Measurements from ENCODE around the gene AMPD2.
"Not testable (repeated sequence)": the region's sequence is repeated elsewhere in the genome, so short reads cannot be mapped to it uniquely, and the experiment has no call there.

Gene AMPD2

DNA sequence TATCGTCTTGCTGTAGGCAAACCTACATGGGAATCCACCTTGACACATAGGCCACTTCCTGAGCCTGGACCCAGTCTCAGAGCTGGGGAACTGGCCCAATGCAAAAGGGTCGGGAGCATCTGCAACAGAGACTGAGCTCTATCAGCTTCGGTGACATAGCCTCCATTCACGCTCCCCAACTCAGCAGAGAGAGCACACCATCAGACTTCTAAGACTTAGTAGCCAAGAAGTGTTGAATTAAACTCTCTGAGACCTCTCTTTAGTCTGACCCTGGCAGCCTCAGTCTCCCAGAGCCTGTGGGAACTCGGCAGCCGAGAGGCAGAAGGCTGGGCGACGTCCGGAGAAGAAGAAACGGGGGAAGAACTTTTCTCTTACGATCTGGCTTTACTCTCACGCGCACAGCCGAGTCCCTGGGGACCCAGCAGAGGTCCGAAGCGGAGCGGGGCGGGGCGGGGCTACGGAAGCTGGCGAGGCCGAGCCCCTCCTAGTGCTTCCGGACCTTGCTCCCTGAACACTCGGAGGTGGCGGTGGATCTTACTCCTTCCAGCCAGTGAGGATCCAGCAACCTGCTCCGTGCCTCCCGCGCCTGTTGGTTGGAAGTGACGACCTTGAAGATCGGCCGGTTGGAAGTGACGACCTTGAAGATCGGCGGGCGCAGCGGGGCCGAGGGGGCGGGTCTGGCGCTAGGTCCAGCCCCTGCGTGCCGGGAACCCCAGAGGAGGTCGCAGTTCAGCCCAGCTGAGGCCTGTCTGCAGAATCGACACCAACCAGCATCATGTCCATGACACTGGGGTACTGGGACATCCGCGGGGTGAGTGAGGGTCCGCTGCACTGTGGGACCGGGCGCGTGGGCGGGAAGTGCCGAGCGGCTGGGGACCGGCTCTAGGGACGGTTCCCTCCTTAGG is 36.2 kb downstream of the AMPD2 start, which contains the start of gene GSTM4:
TSS of gene GSTM4 (plus strand) at position 485 of the 905 bp plus-strand sequence. CDS start at position 776, 291 bp downstream.
- DNase-seq, result peak in 3 of 4 experiments; percentile 16 to 52 (median 21)

DNA sequence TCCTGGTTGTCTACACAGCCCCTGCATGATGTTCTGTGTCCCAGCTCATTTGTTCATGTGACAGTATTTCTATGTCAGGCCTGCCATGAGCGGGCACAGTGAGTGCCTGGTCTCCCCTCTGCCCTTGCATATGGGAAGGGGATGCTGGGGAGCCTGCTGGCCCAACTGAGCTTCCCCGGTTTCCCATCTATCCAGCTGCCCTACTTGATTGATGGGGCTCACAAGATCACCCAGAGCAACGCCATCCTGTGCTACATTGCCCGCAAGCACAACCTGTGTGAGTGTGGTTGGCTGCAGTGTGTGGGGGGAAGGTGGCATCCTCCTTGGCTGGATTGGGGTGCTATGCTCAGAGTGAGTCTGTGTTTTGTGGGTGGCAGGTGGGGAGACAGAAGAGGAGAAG is 37.8 kb downstream of the AMPD2 start:
- DNase-seq, result no peak

DNA sequence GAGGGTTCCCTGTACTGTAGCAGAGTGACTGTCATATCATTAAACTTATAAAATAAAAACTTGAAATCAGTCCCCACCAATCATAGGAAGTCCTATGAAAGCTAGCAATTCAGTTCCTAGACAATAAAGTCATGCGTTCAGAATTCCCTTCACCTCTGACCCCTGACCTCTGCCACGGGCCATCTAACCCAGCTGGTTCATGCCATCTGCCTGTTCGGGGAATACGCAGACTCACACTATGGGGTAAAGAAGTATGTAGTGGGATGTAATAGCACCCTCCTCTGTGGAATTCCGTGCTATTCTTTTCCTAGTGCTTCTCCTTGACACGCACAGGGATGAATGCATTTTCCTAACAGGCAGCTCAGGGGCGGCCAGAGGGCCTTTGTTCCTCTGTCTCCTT is 38.3 kb downstream of the AMPD2 start:
- no peak for DNase-seq

DNA sequence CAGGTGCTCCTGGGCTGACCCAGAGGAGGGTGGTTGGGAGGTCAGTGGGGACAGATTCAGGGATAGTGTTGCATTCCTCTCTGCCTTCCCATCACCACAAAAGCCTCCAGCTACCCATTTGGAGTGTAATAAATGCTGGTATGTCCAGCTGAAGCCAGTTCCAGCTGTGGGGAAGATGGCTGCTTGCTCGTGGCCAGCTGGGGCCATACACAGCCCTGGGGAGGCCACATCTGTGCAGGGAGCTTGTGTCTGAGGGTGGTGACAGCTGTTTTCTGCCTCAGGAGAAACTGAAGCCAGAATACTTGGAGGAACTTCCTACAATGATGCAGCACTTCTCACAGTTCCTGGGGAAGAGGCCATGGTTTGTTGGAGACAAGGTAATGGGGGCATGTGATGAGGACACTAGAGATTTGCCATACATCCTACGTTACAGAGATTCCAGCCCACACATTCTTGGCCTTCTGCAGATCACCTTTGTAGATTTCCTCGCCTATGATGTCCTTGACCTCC is 39.0 kb downstream of the AMPD2 start:
- DNase-seq, result no peak

DNA sequence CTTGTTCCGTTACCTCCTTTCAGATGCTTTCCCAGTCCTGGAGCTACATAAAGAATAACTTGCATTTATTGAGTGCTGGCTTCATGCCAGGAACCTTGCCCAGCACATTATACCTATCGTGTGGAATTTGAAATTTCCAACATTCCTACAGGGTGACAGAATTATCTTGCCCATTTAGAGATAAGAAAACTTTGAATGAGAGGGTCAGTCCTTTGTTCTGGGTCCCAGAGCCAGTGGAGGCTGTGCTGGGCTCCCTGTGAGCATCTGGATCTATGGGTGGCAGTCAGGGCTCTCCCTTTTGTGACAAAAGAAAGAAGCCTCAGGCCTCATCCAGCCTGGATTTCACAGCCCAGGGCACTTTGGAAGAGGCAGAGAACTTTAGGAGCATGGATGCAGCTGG is 39.5 kb downstream of the AMPD2 start:
- no peak for DNase-seq

DNA sequence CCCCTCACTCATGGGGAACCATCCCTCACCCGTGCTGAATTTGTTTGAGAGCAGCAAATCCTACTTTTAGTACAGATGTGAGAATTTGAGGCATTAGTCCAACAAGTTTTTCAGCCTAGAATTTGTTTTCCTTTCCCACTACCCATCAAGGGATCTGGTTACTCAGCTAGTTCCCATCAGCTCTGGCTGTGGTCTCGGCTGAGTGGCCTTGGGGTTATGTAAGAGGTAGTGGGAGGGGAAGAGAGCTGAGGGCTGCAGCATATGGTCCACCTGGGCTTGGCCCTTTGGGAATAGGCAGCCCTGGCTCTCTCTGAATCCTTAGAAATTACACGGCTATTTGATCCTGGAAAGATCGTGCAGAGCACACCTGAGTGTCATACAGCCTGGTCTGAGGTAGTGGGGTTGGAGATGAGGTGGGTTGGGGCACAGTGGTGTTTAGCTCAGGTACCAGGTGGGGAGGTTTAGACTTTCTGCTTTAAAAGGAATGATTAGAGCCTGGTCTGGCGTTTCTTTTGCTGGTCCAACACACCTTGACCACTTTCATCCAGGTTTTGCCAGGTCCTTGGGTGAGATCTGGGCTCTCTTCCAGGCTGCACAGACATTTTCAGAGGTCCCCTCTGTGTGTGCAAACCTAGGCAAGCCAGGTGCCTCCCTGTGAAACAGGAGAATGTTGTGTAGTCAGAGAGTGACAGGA is 40.5 kb downstream of the AMPD2 start:
- DNase-seq, result no peak

DNA sequence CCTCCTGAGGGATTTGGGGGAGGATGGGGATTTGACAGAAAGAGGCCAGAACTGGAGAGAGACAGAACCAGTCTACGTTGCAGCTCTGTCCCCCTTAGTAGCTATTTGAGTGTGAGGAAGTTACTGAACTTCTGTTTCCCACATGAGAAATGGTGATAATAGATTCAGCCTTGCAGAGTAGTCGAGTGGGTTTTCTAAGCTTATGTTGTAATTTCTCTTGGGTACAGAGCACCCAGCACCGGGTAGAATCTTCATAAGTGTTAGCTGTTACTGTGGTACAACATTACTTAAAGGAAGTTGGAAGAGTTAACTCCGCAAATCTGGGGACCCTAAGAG is 41.0 kb downstream of the AMPD2 start:
- DNase-seq, result not testable (repeated sequence)

DNA sequence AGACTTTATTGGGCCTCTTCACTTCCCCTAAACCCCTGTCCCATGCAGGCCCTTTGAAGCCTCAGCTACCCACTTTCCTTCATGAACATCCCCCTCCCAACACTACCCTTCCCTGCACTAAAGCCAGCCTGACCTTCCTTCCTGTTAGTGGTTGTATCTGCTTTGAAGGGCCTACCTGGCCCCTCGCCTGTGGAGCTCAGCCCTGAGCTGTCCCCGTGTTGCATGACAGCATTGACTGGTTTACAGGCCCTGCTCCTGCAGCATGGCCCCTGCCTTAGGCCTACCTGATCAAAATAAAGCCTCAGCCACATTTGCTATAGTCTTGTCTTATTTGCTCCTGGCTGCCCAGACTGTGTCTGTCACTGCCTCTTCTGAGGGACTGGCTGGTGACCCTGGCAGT is 41.8 kb downstream of the AMPD2 start:
- DNase-seq, result no peak

DNA sequence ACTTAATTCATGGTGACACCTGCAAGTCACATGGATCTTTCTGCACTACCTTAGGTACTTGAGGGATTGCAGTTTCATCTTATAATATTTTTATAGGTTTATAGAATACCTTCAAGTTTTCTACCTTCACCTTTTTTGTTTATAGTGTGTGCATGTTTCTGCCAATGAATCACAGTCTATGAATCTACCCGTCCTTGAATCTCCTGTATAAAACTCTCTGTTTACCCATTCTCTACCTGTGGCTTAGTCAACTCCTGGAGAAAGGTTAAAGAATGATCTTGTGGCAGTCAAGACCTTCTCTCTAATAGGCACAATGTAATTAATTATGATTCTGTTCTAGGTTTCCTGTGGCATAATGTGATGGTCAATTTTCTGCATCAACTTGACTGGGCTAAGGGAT is 45.0 kb downstream of the AMPD2 start:
- DNase-seq, result no peak

DNA sequence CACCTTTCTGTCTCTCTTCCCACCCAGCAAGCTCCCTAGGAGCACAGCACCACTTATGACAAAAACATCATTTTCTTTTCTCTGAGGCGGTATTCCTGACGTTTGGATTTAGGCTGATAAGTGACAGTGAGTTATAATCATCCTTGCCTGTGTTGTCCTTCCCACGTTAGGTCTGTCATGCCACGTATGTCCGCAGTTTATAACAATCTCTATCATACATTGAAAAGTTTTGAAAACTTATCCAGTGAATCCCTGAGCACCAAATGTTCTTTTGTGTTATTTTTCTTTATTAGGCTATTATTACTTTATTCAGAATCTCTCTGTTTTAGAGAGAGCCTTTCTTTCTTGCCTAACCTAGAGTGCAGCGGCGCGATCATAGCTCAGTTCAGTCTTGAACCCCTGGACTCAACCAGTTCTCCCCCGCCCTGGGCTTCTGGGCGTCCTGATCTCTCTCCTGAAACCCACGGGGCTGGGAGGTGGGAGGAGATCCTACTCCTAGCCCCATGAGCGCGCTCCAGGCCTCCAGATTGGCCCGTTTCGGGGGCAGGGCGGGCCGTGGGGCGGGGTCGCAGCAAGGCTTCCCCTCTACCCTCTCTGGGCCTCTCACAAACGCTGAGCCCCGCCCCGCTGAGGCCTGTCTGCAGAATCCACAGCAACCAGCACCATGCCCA is 48.0 kb downstream of the AMPD2 start, which contains the start of gene GSTM2:
TSS of gene GSTM2 (plus strand) at position 606 of the 671 bp plus-strand sequence. CDS start at position 665, 59 bp downstream.
- peak; percentile 43 to 85 (median 72) for DNase-seq

DNA sequence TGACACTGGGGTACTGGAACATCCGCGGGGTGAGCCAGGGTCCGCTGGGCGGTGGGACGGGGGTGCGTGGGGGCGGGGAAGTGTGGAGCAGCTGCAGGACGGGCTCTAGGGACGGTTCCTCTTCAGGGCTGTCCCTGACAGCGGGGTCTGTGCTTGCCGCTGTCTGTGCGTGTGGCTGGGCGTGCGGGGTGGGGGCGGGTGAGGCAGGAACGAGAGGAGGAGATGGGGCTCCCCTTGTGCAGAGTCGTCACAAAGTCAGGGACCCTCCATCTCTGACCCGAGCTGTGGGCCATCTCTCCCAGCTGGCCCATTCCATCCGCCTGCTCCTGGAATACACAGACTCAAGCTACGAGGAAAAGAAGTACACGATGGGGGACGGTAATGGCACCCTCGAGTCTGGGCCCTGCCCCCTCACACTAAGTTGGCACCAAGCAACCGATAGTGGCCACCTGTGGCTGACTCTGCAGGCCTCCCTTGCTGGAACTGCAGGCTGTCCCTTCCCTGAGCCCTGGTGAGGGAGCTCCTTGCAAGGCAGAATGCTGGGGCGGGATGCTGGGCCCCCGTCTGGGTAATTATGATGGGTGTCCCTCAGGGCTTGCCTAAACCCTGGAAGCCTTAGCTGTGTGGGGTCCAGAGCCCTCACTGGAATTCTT is 48.6 kb downstream of the AMPD2 start:
- DNase-seq, result no peak

DNA sequence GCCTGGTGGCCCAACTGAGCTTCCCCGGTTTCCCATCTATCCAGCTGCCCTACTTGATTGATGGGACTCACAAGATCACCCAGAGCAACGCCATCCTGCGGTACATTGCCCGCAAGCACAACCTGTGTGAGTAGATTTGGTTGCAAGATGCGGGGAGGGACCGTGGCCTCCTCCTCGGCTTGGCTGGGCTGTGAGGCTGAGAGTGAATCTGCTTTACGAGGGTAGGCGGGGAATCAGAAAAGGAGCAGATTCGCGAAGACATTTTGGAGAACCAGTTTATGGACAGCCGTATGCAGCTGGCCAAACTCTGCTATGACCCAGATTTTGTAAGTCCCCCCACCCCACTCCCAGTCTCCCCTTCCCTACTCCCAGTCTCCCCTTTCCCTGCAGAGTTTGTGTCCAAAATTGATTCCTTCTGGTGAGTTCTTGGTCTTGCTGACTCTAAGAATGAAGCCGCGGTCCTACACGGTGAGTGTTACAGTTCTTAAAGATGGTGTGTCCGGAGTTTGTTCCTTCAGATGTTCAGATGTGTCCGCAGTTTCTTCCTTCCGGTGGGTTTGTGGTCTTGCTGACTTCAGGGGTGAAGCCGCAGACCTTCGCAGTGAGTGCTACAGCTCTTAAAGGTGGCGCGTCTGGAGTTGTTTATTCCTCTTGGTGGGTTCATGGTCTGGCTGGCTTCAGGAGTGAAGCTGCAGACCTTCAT is 49.8 kb downstream of the AMPD2 start:
- no peak for DNase-seq

DNA sequence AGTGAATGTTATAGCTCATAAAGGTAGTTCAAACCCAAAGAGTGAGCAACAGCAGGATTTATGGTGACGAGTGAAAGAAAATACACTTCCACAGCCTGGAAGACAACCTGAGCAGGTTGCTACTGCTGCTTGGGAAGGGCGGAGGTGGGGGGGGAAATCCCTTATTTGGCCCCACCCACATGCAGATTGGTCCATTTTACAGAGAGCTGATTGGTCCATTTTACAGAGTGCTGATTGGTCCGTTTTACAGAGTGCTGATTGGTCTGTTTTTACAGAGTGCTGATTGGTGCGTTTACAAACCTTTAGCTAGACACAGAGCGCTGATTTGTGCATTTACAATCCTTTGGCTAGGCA is 50.3 kb downstream of the AMPD2 start:
- not testable (repeated sequence) for DNase-seq

DNA sequence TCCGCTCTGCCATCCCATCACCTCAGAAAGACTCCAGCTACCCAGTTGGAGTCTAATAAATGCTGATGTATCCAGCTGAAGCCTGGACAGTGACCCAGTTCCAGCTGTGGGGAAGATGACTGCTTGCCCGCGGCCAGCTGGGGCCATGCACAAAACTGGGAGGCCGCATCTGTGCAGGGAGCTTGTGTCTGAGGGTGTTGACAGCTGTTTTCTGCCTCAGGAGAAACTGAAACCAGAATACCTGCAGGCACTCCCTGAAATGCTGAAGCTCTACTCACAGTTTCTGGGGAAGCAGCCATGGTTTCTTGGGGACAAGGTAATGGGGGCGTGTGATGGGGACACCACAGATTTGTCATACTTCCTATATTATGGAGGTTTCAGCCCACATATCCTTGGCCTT is 51.4 kb downstream of the AMPD2 start:
- no peak for DNase-seq

DNA sequence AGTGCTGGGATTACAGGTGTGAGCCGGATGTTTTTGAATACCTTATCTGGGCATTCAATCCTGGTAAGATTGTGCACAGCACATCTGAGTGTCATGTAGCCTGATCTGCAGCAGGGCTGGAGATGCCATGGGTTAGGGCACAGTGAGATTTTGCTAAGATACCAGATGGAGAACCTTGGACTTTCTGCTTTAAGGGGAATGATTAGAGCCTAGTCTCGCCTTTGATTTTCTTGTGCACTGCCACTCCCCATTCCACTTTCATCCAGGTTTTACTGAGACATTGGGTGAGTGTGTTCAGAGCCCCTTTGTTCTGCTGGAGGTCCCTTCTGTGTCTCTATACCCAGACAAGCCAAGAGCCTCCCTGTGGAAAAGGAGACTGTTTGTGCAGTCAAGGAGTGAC is 54.2 kb downstream of the AMPD2 start:
- DNase-seq, result not testable (repeated sequence)

DNA sequence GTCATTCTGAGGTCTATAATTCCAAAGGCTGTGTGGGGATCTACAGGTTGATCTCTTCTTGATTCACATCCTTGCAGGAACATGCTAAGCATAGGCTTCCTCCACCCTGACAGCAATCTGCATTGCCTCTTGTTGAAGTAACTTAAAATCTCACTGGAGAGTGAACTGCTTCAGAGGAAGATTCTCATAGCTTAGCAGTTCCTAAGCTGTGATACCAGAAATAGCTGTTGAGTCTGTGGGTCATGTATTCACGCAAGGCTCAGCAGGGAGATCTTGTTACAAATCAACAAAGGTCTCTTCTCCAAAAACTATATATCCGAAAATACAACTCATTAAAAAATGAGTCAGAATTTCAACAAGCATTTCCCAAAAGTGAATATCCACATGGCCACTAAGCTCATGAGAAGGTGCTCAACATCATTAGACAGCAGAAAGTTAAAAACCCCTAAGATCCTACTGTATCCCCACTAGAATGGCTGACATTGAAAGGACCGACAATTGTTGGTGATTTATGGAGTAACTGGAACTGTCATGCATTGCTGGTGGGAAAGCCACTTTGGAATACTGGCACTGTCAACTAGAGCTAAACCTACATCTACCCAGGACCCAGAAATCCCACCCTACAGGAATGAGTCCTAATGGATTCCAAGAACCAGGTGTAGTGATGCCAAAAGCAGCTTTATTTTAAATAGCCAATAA is 57.2 kb downstream of the AMPD2 start:
- DNase-seq, result not testable (repeated sequence)

DNA sequence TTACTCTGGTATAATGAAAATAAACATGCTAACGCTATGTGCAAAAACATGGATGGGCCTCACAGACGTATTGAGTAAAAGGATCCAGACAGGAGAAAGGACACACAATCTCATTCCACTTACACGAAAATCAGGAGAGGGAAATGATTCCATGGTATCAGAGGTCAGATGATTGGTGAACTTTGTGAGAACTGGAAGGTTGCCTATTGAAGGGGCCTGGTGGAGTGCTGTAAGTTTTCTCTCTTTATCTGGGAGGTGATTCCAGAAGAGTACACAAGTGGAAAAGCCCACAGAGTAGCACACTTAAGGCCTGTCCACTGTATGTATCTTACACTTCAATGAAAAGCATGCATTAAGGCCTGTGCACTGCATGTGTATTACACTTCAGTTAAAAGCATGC is 57.8 kb downstream of the AMPD2 start:
- DNase-seq, result no peak

DNA sequence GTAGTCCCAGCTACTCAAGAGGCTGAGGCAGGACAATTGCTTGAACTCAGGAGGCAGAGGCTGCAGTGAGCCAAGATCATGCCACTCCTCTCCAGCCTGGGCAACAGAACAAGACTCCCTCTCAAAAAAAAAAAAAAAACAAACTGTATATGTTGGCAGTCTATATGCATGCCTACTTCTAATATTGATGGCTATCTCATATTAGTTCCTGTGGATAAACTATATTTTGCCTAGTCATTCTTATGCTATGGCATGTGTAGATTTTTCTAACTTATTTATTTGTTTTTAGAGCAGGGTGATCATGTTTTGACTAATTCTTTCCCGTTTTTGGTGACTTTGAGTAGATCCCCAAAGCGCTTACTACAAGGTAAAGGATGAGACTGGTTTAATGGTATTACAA is 59.0 kb downstream of the AMPD2 start:
- DNase-seq, result not testable (repeated sequence)

Data from activated naive CD4-positive, alpha-beta T cell (primary cell).